WTC11 (cell line): ENCODE measurements around the gene RAPGEF1. TPM values are rescaled to one million over a fixed set of nuclear protein-coding genes. Genes with fewer than 3 reads are reported as not detected.

ENCODE experiments used
- ATAC-seq: fragments of 200-7000 bp; cut with Tn5 transposase; 2 replicates; pipeline ENCODE4 v1.10.0; 2021; ENCODE audit warnings: mild to moderate bottlenecking, moderate library complexity
- CTCF ChIA-PET: fragments of 300-600 bp; sonication (Branson Sonifier 250); formaldehyde crosslinking; loops from one replicate; lab custom pipeline; 2021; ENCODE audit warnings: antibody characterized with exemption; lab: Charles Lee
- POLR2A ChIA-PET: fragments of 350-600 bp; sonication (Branson Sonifier 250); formaldehyde crosslinking; loops from one replicate; lab custom pipeline; 2021; ENCODE audit warnings: antibody characterized with exemption; lab: Charles Lee
- DNase-seq: peaks from one replicate; pipeline ENCODE4 v3.0.0; 2021; ENCODE audit warnings: low spot score
- H3K27ac Mint-ChIP-seq: 2 replicates; pipeline ENCODE4 v1.8.0; 2021; ENCODE audit warnings: mixed read lengths
- H3K27me3 Mint-ChIP-seq: 2 replicates; pipeline ENCODE4 v1.8.0; 2021; ENCODE audit warnings: low read depth, mild to moderate bottlenecking, moderate library complexity, mixed read lengths
- H3K36me3 Mint-ChIP-seq: 2 replicates; pipeline ENCODE4 v1.8.0; 2021; ENCODE audit warnings: mixed read lengths
- H3K4me1 Mint-ChIP-seq: 2 replicates; pipeline ENCODE4 v1.8.0; 2022; ENCODE audit warnings: mixed read lengths
- H3K4me3 Mint-ChIP-seq: 2 replicates; pipeline ENCODE4 v1.8.0; 2021; ENCODE audit warnings: mild to moderate bottlenecking, moderate library complexity, mixed read lengths
- H3K9me3 Mint-ChIP-seq: 2 replicates; pipeline ENCODE4 v1.8.0; 2021; ENCODE audit warnings: mixed read lengths
- AR ChIP-seq: fragments of 250-450 bp; sonication (Bioruptor Pico); IDR thresholded peaks from 2 replicates; pipeline ENCODE4 v1.9.0; 2021; ENCODE audit warnings: mild to moderate bottlenecking
- ATF1 ChIP-seq: sonication (generic); formaldehyde crosslinking; IDR thresholded peaks from 2 replicates; pipeline ENCODE4 v1.8.1; 2023; ENCODE audit warnings: mild to moderate bottlenecking, moderate library complexity, missing genetic modification reagents
- CBFB ChIP-seq: sonication (generic); formaldehyde crosslinking; IDR thresholded peaks from 2 replicates; pipeline ENCODE4 v1.8.1; 2022; ENCODE audit warnings: mild to moderate bottlenecking, low read depth, missing genetic modification reagents
- E2F1 ChIP-seq: sonication (generic); formaldehyde crosslinking; IDR thresholded peaks from 2 replicates; pipeline ENCODE4 v1.8.0; 2022; ENCODE audit warnings: mild to moderate bottlenecking, missing genetic modification reagents
- E2F5 ChIP-seq: sonication (generic); formaldehyde crosslinking; IDR thresholded peaks from 2 replicates; pipeline ENCODE4 v1.8.1; 2022; ENCODE audit warnings: mild to moderate bottlenecking, moderate library complexity, missing genetic modification reagents
- FOXJ3 ChIP-seq: sonication (generic); formaldehyde crosslinking; IDR thresholded peaks from 2 replicates; pipeline ENCODE4 v1.9.0; 2021; ENCODE audit warnings: missing genetic modification reagents, mild to moderate bottlenecking, borderline replicate concordance
- FOXK1 ChIP-seq: sonication (generic); formaldehyde crosslinking; IDR thresholded peaks from 2 replicates; pipeline ENCODE4 v1.8.0; 2022; ENCODE audit warnings: mild to moderate bottlenecking, moderate library complexity, missing genetic modification reagents
- GABPB1 ChIP-seq: sonication (generic); formaldehyde crosslinking; IDR thresholded peaks from 2 replicates; pipeline ENCODE4 v1.8.1; 2023; ENCODE audit warnings: mild to moderate bottlenecking, missing genetic modification reagents
- GRHL2 ChIP-seq: fragments of 250-450 bp; sonication (Bioruptor Pico); IDR thresholded peaks from 2 replicates; pipeline ENCODE4 v1.8.0; 2022; ENCODE audit warnings: mild to moderate bottlenecking, moderate library complexity; ENCODE audit not compliant: insufficient replicate concordance, severe bottlenecking
- HMGA2 ChIP-seq: fragments of 250-450 bp; sonication (Bioruptor Pico); IDR thresholded peaks from 2 replicates; pipeline ENCODE4 v1.4.0; 2021; ENCODE audit warnings: mild to moderate bottlenecking, moderate library complexity
- KAT7 ChIP-seq: sonication (generic); formaldehyde crosslinking; IDR thresholded peaks from 2 replicates; pipeline ENCODE4 v1.8.1; 2023; ENCODE audit warnings: missing genetic modification reagents, mild to moderate bottlenecking, borderline replicate concordance
- MAX ChIP-seq: sonication (generic); formaldehyde crosslinking; IDR thresholded peaks from 2 replicates; pipeline ENCODE4 v1.8.0; 2022; ENCODE audit warnings: mild to moderate bottlenecking, missing genetic modification reagents
- SMAD3 ChIP-seq: sonication (generic); formaldehyde crosslinking; IDR thresholded peaks from 2 replicates; pipeline ENCODE4 v1.8.0; 2022; ENCODE audit warnings: missing genetic modification reagents, mild to moderate bottlenecking, borderline replicate concordance
- STAT6 ChIP-seq: sonication (generic); formaldehyde crosslinking; conservative IDR thresholded peaks from 2 replicates; pipeline ENCODE4 v1.8.1; 2023; ENCODE audit warnings: mild to moderate bottlenecking, low read depth, missing genetic modification reagents, moderate library complexity
- ZNF121 ChIP-seq: sonication (generic); formaldehyde crosslinking; IDR thresholded peaks from 2 replicates; pipeline ENCODE4 v1.8.0; 2023; ENCODE audit warnings: missing genetic modification reagents
- ZNF263 ChIP-seq: sonication (generic); formaldehyde crosslinking; IDR thresholded peaks from 2 replicates; pipeline ENCODE4 v1.8.1; 2022; ENCODE audit warnings: low read depth, mild to moderate bottlenecking, moderate library complexity, missing genetic modification reagents
- ZNF532 ChIP-seq: fragments of 250-450 bp; sonication (Bioruptor Pico); IDR thresholded peaks from 2 replicates; pipeline ENCODE4 v1.9.0; 2021; ENCODE audit warnings: mild to moderate bottlenecking, borderline replicate concordance
- ZNF671 ChIP-seq: fragments of 250-450 bp; sonication (Bioruptor Pico); IDR thresholded peaks from 2 replicates; pipeline ENCODE4 v1.8.0; 2021; ENCODE audit warnings: mild to moderate bottlenecking
- total RNA-seq: library from RNA; stranded (reverse); gene quantifications from 3 replicates; pipeline ENCODE4 v1.2.3, GENCODE V29; 2021

The RAPGEF1 gene
- total RNA-seq, 1 experiment from 2014 or later = 66.2 TPM

- Mint-ChIP-seq H3K27me3 (no peaks in the 10 kb centered on the region), H3K4me1 (peaks cover 19% of the 10 kb centered on the region), H3K27ac (peak overlapping the region; percentile 59), H3K36me3 (peaks cover 21% of the 10 kb centered on the region)
- peak; percentile 63 for ATAC-seq
- POLR2A ChIA-PET = no interaction called here
- TF ChIP-seq KAT7 (CRISPR knock-in tag) (no peak), HMGA2 (no peak), ATF1 (no peak), ZNF121 (CRISPR knock-in tag) (no peak), ZNF263 (CRISPR knock-in tag) (no peak), ZNF532 (CRISPR knock-in tag) (no peak), E2F1 (CRISPR knock-in tag) (no peak), GABPB1 (CRISPR knock-in tag) (no peak), E2F5 (CRISPR knock-in tag) (no peak), CBFB (no peak), FOXK1 (CRISPR knock-in tag) (no peak), ZNF671 (CRISPR knock-in tag) (no peak), AR (no peak), MAX (CRISPR knock-in tag) (no peak), GRHL2 (CRISPR knock-in tag) (no peak), FOXJ3 (CRISPR knock-in tag) (no peak), STAT6 (no peak), SMAD3 (CRISPR knock-in tag) (no peak)
- TF ChIP-seq, all 79 proteins: peak for 0
- Mint-ChIP-seq H3K4me3 (no peak overlapping the region), H3K9me3 (no peaks in the 10 kb centered on the region)
- no peak for DNase-seq
- CTCF ChIA-PET = no interaction called here
Measured at GRCh38 chr9:131627648-131628458, 112.0 kb downstream of the RAPGEF1 start.
